Caco-2 (cell line): ENCODE measurements around the gene CFAP141. TPM values are rescaled to one million over a fixed set of nuclear protein-coding genes. Genes with fewer than 3 reads are reported as not detected.

Experiments used
- BruUV-seq: library from RNA; stranded (reverse); fragments of 400-500 nt; replicated peaks from 2 replicates; lab custom pipeline; 2021; lab: Mats Ljungman, UMichigan
- CTCF ChIA-PET: fragments of 300-600 bp; sonication (Branson Sonifier 250); formaldehyde crosslinking; loops from one replicate; lab custom pipeline; 2022; ENCODE audit warnings: antibody characterized with exemption; lab: Charles Lee
- POLR2A ChIA-PET: fragments of 300-600 bp; sonication (Branson Sonifier 250); formaldehyde crosslinking; loops from one replicate; lab custom pipeline; 2022; ENCODE audit warnings: antibody characterized with exemption; lab: Charles Lee
- DNase-seq, 2 experiments: peaks; one replicate each; pipeline versions ENCODE4 v3.0.0 to v3.0.0-alpha.2; 2020 to 2022
- H3K27me3 ChIP-seq: replicated peaks from 2 replicates; pipeline ENCODE4 v1.6.0; 2011; ENCODE audit warnings: low read length; ENCODE audit not compliant: control insufficient read depth, insufficient read depth
- H3K36me3 ChIP-seq: 2 replicates; pipeline ENCODE4 v1.5.1; 2011; ENCODE audit warnings: low read length; ENCODE audit not compliant: control insufficient read depth, insufficient read depth
- H3K4me1 ChIP-seq: fragments of 250-450 bp; sonication (Bioruptor Pico); 2 replicates; pipeline ENCODE4 v1.5.1; 2020; ENCODE audit warnings: mild to moderate bottlenecking
- H3K4me3 ChIP-seq: 2 replicates; pipeline ENCODE4 v1.5.1; 2011; ENCODE audit warnings: low read depth, mild to moderate bottlenecking, control low read depth, low read length
- H3K9me3 ChIP-seq: fragments of 250-450 bp; sonication (Bioruptor Pico); 2 replicates; pipeline ENCODE4 v1.5.1; 2020; ENCODE audit warnings: mild to moderate bottlenecking, moderate library complexity
- H3K27ac Mint-ChIP-seq: one replicate; pipeline ENCODE4 v1.8.0; 2022; ENCODE audit warnings: mixed read lengths; ENCODE audit not compliant: unreplicated experiment
- H3K27me3 Mint-ChIP-seq: one replicate; pipeline ENCODE4 v1.8.0; 2022; ENCODE audit warnings: mixed read lengths; ENCODE audit not compliant: insufficient read depth, unreplicated experiment
- H3K36me3 Mint-ChIP-seq: one replicate; pipeline ENCODE4 v1.8.0; 2022; ENCODE audit warnings: mild to moderate bottlenecking, mixed read lengths; ENCODE audit not compliant: insufficient read depth, unreplicated experiment
- H3K4me1 Mint-ChIP-seq: one replicate; pipeline ENCODE4 v1.8.0; 2022; ENCODE audit warnings: low read depth, mixed read lengths; ENCODE audit not compliant: unreplicated experiment
- H3K4me3 Mint-ChIP-seq: one replicate; pipeline ENCODE4 v1.8.0; 2022; ENCODE audit warnings: mild to moderate bottlenecking, moderate library complexity, mixed read lengths; ENCODE audit not compliant: unreplicated experiment
- H3K9me3 Mint-ChIP-seq: one replicate; pipeline ENCODE4 v1.8.0; 2022; ENCODE audit warnings: mixed read lengths; ENCODE audit not compliant: unreplicated experiment
- CTCF ChIP-seq, 2 experiments: fragments of 200-600 bp in 1 of 2; IDR thresholded peaks; 1 replicate in 1 of 2; 2 replicates in 1 of 2; pipeline versions ENCODE4 v1.5.1 to v1.8.0; 2011 to 2022; ENCODE audit warnings: antibody characterized with exemption in 1 of 2, control low read depth in 1 of 2, inconsistent platforms in 1 of 2, low read depth in 1 of 2, low read length in 1 of 2, mild to moderate bottlenecking in 1 of 2, moderate library complexity in 1 of 2; ENCODE audit not compliant: insufficient read depth in 1 of 2, severe bottlenecking in 1 of 2, unreplicated experiment in 1 of 2
- intact Hi-C: fragments of 100-400 bp; cut with micrococcal nuclease; formaldehyde crosslinking; loops from one replicate; pipeline ENCODE4 v1.10.0; 2022; ENCODE audit not compliant: unreplicated experiment
- total RNA-seq: library from RNA; stranded (reverse); gene quantifications from 2 replicates; pipeline ENCODE4 v1.2.3, GENCODE V29; 2022

The CFAP141 gene
- total RNA-seq, 1 experiment from 2014 or later, result not detected

- DNase-seq, result no peak
Observed at GRCh38 chr1:154213274-154213673, 7.1 kb upstream of the CFAP141 start.

GRCh38 chr1:154212083-154212482 lies 6.0 kb upstream of the CFAP141 start:
- ChIA-PET CTCF (no interaction called here), POLR2A (no interaction called here)
- no peak overlapping the region for H3K4me3 Mint-ChIP-seq
- Histone ChIP-seq H3K27me3 (no peaks in the 10 kb centered on the region), H3K9me3 (no peaks in the 10 kb centered on the region), H3K4me3 (no peak overlapping the region), H3K4me1 (peaks cover 13% of the 10 kb centered on the region), H3K36me3 (peaks cover 7% of the 10 kb centered on the region)
- no peak overlapping the region for H3K27ac Mint-ChIP-seq
- no TSS peak for BruUV-seq
- H3K27me3 Mint-ChIP-seq, result no peaks in the 10 kb centered on the region
- peaks cover 83% of the 10 kb centered on the region for H3K36me3 Mint-ChIP-seq
- H3K4me1 Mint-ChIP-seq, result peaks cover 5% of the 10 kb centered on the region
- no peak for DNase-seq
- intact Hi-C loops, result no loop called here
- TF ChIP-seq CTCF (IDR thresholded peaks at IDR 0.05; ENCODE audit: insufficient read depth in 1 of 2, low read depth in 1 of 2, low read length in 1 of 2, severe bottlenecking in 1 of 2, unreplicated experiment in 1 of 2), result no peak
- H3K9me3 Mint-ChIP-seq, result no peaks in the 10 kb centered on the region

More at GRCh38 chr1:154213274-154213673, 7.1 kb upstream of the CFAP141 start:
- CTCF ChIA-PET, result no interaction called here
- H3K4me1 Mint-ChIP-seq, result peaks cover 5% of the 10 kb centered on the region
- no peaks in the 10 kb centered on the region for H3K27me3 Mint-ChIP-seq
- no peak overlapping the region for H3K4me3 Mint-ChIP-seq
- TF ChIP-seq CTCF (IDR thresholded peaks at IDR 0.05; ENCODE audit: insufficient read depth in 1 of 2, low read depth in 1 of 2, low read length in 1 of 2, severe bottlenecking in 1 of 2, unreplicated experiment in 1 of 2), result no peak
- no peaks in the 10 kb centered on the region for H3K9me3 Mint-ChIP-seq
- POLR2A ChIA-PET, result no interaction called here
- H3K27me3 ChIP-seq, result no peaks in the 10 kb centered on the region
- H3K27ac Mint-ChIP-seq, result no peak overlapping the region
- H3K9me3 ChIP-seq, result no peaks in the 10 kb centered on the region
- BruUV-seq, result no TSS peak
- no peak overlapping the region for H3K4me3 ChIP-seq
- peaks cover 9% of the 10 kb centered on the region for H3K36me3 ChIP-seq
- H3K36me3 Mint-ChIP-seq, result peaks cover 83% of the 10 kb centered on the region
- intact Hi-C loops, result no loop called here
- peaks cover 15% of the 10 kb centered on the region for H3K4me1 ChIP-seq

- no peak overlapping the region for H3K4me3 Mint-ChIP-seq
- H3K4me1 ChIP-seq, result 0 out of 2 replicates have a peak, but pooled peaks cover under 1% of the 10 kb centered on the region
- H3K4me3 ChIP-seq, result no peak overlapping the region
- ChIA-PET POLR2A (interaction anchor here (0.6 kb wide), 1 partner anchor 1016 kb away, joined by 3 read pairs; no protein-coding TSS in a partner anchor), CTCF (no interaction called here)
- H3K27ac Mint-ChIP-seq, result no peak overlapping the region
- no peaks in the 10 kb centered on the region for H3K4me1 Mint-ChIP-seq
- H3K9me3 Mint-ChIP-seq, result no peaks in the 10 kb centered on the region
- BruUV-seq, result no TSS peak
- intact Hi-C loops, result no loop called here
- DNase-seq, result no peak
- peaks cover 7% of the 10 kb centered on the region for H3K36me3 ChIP-seq
- no peaks in the 10 kb centered on the region for H3K9me3 ChIP-seq
- H3K27me3 ChIP-seq, result no peaks in the 10 kb centered on the region
- TF ChIP-seq CTCF (IDR thresholded peaks at IDR 0.05; ENCODE audit: insufficient read depth in 1 of 2, low read depth in 1 of 2, low read length in 1 of 2, severe bottlenecking in 1 of 2, unreplicated experiment in 1 of 2), result no peak
- peaks cover 74% of the 10 kb centered on the region for H3K36me3 Mint-ChIP-seq
- H3K27me3 Mint-ChIP-seq, result no peaks in the 10 kb centered on the region
Observed at GRCh38 chr1:154208677-154209388, 2.7 kb upstream of the CFAP141 start.
